GM18867 (cell line): ENCODE results near the gene ELN.
"Not testable (repeated sequence)": the region's sequence is repeated elsewhere in the genome, so short reads cannot be mapped to it uniquely, and the experiment has no call there.

Experiments
- ATAC-seq: cut with Tn5 transposase; IDR thresholded peaks from one replicate; pipeline ENCODE4 v1.9.1; 2021; ENCODE audit warnings: mild to moderate bottlenecking, moderate library complexity; ENCODE audit not compliant: unreplicated experiment

ELN gene

DNA sequence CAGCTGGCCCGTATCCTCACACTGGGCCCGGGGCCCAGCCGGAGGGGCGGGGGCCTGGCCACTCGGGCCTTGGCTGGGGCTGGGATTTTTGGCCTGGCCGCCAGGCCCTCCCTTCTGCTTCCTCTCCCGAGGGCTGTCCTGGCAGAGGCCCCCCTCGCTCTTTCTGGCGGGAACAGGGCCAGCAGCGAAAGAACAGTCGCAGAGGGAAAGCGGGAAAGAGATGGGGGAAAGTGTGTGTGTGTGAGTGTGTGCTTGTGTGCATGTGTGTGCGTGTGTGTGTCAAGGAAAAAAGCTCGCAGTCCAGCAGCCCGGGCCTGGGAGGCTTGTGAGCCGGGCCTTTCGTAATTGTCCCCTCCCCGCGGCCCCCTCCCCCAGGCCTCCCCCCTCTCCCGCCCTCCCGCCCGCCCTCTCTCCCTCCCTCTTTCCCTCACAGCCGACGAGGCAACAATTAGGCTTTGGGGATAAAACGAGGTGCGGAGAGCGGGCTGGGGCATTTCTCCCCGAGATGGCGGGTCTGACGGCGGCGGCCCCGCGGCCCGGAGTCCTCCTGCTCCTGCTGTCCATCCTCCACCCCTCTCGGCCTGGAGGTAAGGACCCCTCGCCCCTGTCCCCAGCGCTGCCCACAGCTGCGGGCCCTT, at the start of gene ELN:
ELN (plus strand) TSS at position 491 of the 638 bp plus-strand sequence; CDS start at position 506, 15 bp downstream.
- ATAC-seq: no peak

DNA sequence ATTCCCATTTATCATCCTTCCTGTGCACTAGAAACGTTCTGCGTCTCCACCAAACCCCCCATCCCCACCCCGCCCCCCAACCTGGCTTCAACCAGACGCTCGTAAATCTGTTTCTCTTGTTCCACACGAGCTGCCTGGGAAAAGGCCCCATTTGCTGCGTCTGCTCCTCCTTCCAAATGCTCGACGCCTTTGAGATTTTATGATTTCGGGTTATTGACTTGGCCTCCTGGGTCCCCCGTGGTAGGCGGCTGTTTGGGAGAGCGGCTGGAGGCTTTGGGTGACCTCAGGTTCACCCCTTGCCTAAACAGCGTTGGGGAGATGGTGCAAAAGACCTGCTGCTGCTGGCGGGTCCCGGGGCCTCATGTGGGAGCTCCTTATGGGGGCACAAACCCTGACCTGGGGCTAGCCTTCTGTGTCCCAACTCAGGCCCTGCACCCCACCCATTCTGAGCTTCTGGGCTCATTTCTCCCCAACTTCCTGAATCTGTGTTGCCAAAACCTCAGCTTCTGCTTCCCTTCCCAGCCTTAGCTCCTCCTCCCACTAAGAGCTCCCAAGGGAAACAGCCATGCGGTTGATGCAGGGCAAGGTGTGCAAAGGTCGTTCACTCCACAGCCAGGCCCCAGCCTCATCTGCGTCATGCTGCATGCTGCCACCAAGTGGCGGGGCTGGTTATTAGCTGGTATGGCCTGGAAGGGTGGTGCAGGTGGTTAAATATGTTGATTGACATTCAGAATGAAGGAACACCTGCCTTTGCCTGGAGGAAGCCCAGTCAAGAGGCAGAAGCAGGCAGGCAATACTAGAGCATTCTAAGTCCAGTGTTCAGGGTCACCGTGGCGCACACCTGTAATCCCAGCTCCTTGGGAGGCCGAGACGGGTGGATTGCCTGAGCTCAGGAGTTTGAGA, 49.1 kb upstream of the ELN start:
- ATAC-seq: peak; percentile 51

DNA sequence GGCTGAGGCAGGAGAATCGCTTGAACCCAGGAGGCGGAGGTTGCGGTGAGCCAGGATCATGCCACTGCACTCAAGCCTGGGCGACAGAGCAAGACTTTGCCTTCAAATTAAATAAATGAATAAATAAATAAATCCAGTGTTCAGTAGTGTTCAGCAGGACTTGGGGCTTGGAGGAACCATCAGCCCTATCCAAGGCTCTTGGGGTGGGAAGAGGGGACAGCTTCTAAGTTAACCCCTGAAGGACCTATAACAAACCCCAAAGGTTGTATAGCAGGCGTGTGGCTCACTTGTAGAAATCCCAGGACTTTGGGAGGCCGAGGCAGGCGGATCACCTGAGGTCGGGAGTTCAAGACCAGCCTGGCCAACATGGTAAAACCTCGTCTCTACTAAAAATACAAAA, 48.3 kb upstream of the ELN start:
- ATAC-seq: not testable (repeated sequence)

GRCh38 chr7:73980206-73980605, 47.8 kb upstream of the ELN start:
- ATAC-seq: no peak

DNA sequence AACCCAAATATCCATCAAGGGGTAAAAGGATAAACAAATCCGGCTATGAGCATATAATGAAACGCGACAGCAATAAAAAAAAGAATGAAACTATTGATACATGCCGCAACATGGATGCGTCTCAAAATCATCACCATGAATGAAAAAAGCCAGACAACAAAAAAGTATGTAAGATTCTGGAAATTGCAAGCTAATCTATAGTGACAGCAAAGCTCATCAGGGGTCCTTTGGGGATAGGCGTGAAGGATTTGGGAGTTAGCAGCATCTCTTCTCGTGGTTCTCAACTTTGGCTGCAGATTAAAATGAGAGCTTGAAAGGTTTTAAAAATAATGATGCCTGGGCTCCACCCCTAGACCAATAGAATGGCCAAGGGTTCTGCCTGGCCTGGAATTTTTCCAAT, 46.0 kb upstream of the ELN start:
- no peak for ATAC-seq

DNA sequence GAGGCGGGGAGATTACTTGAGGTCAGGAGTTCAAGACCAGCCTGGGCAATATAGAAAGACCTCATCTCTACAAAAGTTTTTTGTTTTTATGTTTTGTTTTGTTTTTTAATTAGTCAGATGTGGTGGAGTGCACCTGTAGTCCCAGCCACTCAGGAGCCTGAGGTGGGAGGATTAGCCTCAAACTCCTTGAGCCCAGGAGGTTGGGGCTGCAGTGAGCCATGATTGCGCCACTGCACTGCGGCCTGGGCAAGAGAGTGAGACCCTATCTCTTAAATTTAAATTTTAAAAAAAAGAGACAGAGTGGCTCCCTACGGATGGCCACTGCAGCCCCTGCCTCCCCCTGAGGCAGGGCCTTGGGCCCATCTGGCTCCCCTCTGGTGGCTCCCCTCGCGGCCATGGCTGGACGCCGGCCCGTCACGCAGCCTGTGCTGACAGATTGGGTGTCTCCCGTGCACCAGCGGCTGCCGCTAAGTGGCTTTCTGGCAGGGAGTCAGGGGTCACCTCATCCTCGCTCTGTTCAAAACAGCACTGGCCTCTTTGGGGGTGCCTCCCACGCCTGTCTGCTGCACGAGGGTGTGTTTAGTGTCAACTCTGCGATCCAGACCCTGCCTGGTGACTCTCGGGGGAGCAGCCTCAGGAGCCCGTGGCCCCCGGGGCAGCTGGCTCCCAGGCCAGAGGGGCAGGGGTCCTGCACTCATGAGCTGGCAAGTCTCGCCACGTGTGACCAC, 44.4 kb upstream of the ELN start:
- ATAC-seq: no peak

DNA sequence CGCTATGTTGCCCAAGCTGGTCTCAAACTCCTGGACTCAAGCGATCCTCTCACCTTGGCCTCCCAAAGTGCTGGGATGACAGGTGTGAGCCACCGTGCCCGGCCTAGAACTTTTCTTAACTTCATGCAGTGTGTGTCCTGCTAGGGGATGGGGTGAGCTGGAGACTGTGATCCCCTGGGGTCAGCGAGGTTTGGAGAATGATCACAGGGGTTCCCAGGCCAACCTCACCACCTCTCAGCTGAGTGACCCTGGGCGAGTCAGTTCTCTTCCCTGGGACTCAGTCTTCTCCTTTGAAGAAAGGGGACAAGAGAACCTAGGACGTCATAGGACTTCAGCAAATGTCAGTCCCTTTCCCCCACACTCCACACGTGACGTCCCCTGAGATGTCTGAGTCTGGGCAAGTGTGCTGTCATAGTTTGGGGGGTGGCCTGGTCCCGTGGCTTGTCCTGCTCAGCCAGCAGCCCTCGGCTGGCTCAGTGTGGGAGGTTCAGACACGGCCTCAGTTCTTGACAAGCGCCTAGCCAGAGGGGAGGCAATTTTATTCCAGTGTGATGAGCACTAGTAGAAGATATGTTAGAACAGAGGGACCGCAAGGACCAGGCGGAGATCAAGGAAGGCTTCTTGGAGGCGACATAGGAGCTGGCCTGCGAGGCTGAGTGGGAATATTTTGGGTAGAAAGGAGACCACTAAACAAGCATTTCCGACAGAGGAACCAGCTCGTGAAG, 43.3 kb upstream of the ELN start:
- no peak for ATAC-seq

DNA sequence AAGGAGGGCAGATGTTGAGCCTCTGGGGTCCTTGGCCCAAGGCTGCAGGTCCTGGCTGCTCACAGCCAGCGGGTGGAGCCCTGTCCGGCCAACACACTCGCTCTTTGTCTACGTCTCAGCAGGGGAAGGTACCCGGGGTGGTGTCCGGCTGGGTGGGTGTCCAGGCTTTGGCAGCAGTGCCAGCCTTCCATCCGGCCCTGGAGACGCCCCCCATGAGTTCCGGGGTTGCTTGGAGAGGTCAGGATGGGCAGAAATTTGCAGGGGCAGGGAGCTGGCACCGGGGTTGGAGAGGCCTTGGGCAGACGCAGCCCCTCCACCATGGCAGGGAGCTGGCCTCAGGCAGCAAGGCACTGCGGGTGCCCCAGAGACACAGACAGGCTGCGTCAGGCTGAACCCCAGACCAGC, 42.2 kb upstream of the ELN start:
- ATAC-seq: no peak

- ATAC-seq: no peak
These were observed 41.8 kb upstream of the ELN start for GRCh38 chr7:73986158-73986631.

GRCh38 chr7:73987298-73987697, 40.7 kb upstream of the ELN start:
- no peak for ATAC-seq

DNA sequence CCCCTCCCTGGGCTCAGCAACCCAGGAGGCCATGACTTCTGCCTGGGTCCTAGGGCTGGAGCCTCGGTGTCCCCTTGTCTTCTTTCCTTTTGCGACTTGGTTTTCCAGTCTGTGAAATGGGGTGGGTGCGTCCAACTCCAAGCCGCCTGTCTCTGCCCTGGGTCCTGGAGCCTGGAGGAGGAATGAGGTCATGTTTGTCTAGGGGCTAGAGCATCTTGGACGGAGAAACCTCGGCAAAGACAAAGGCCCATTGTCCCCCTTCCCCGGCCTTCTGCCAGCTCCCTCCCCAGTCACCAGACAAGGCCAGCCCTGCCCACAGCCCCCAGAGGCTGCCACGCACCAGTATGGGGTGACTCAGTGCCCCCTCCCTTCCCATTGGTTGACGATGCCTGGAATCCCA, 39.8 kb upstream of the ELN start:
- ATAC-seq: no peak

DNA sequence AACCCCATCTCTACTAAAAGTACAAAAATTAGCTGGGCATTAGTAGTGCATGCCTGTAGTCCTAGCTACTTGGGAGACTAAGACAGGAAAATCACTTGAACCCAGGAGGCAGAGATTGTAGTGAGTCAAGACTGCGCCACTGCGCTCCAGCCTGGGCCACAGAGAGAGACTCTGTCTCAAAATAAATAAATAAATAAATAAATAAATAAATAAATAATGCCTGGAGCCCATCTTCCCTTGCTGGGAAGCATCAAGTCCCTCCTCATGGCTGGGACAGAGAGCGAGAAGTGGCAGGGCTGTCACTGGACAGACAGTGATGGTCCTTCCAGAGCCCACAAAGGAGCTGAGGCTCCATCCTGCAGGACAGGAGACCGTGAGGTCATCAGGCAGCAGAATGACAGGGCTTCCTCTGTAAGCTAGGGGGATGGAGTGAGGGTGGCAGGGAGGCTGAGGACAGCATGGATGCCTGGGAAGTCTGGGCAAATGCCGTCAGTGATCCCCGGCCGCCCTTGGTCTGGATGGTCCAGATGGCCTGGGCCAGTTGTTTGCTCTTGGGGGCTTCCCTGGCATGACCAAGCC, 36.4 kb upstream of the ELN start:
- no peak for ATAC-seq

DNA sequence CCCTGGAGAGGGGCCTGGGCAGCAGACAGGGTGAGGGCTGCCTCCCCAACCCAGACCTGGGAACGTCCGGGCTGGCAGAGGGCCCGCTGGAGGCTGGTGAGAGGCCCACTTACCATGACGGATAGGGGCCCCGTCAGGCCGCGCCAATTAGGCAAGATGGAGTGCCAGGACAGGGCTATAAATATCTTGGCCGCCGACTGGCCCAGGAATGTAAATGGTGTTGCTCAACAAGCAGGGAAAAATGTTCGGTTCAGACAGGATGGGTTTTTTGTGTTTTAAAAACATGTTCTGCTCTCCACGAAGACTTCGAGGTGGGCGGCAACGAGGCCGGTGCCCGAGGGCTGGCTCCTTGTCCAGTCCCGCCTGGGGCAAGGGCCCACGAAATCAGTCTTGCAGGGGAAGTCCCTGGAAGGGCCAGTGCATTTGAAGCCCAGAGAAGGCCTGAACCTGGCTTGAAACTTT, 35.8 kb upstream of the ELN start:
- ATAC-seq: no peak

- ATAC-seq: no peak
These were observed 34.0 kb upstream of the ELN start for GRCh38 chr7:73994023-73994422.

DNA sequence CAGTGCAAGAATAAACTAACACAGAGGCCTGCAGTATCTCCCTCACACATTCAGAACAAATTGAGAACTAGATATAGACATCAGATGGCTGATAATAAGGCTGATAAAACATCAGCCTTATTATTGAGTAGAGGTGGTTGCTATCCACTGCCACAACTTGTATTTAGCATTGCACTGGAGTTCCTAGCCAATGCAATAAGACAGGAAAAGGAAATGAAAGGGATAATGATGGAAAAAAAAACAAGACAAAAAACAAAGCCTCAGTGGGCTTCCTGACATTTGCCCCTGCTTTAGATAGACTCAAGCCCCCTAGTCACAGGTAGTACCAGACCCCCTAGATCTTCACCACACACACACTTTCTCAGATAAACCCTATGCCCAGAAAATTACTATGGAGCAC, 33.2 kb upstream of the ELN start:
- no peak for ATAC-seq

GRCh38 chr7:73995330-73995729, 32.6 kb upstream of the ELN start:
- ATAC-seq: no peak

DNA sequence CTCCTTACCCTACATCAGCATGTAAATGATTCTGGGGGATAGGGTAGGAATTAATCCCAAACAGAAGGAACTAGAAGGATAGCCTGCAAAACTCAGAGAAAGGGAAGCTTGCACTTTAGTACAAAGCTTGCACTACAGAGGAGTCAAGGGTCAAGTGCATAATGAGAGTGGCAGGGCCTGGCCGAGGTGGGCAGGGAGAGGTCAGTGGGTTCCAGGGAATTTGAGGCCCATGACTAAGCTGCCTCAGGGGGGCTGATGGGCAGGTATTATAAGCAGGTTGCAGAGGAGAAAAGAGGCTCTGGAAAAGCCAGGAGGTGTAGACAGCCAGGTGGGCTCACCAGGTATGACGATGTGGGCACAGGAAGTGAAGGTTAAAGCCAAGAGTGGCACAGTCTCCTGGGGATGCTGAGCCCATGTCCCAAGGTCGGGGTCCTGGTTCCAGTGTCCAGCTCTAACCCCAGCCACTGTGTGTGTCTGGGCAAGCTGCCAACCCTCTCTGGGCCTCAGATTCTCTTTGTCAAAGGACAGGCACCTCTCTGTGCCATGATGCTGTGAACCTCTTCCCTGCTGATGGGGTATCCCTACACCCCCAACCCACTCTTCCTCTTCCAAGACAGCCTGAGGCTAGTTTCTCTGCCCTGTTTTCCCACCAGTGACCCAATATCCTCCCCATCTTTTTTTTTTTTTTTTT, 32.0 kb upstream of the ELN start:
- ATAC-seq: no peak

DNA sequence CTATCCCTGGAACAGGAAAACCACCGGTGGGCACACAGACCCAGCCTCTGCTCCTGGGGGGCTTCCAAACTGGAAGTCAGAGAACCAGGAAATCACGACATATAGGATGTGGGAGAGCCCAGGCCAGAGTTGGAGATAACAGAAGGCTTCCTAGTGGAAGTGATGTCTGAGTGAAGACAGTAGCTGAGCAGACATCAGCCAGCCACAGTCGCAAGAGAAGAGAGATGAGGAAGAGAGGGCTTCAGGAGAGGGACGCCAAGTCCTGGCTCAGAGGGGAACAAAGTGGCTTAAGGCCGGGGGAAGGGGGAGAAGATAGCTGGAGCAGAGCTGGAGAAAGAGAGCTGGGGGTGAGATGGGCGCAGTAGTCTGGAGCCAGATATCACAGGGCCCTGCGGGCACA, 30.9 kb upstream of the ELN start:
- no peak for ATAC-seq

DNA sequence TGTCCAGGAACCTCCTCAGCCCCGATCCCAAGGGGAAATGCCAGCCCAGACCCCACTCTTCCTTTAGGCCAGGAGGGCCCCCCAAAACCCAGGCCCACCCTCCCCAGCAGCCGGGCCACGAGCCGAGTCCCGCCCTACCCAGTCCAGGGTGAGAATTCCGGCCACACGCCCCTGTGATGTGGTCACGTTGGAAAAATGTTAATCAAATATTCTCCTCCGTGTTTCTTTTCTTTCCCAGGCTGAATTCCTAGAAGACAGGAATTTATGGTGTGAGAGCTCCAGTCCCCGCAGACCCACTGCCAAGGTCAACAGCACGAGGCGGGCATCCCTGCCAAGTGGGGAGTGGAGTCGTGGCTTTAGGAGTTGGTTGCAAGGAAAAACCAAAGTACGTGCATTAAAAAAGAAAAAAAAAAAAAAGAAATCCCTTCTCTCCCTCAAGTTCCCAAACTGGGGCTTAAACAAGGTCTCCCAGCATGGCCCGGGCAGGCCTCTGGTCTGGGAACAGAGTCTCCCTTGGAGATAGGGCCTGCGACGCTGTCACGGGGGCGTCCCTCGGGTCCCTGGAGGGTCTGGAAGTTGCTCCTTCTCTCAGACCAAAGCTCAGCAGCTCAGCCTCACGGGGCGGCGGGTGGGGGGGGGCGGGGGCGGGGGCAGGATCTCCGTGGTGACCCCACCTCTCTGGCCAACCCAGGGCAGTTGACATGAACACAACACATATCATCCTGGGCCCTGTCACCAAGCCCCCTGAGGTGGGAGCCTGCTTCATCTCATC, 28.1 kb upstream of the ELN start:
- no peak for ATAC-seq
